ENCODE data around the gene ANKRD63.

The ANKRD63 gene

GRCh38 chr15:40312370-40313158 is 29.7 kb upstream of the ANKRD63 start:
- DNase-seq = no peak

- no peak for DNase-seq
These were observed 28.1 kb upstream of the ANKRD63 start for GRCh38 chr15:40310993-40311392.

GRCh38 chr15:40310001-40310959 is 27.4 kb upstream of the ANKRD63 start:
- DNase-seq = no peak

GRCh38 chr15:40309344-40309862 is 26.5 kb upstream of the ANKRD63 start:
- DNase-seq = no peak

GRCh38 chr15:40307421-40308211 is 24.8 kb upstream of the ANKRD63 start, which contains the start of gene PLCB2:
PLCB2 (minus strand) TSS chr15:40307935; CDS start chr15:40307672, 263 bp downstream.
- DNase-seq = no peak

GRCh38 chr15:40306908-40307307 is 24.0 kb upstream of the ANKRD63 start:
- no peak for DNase-seq

- no peak for DNase-seq
These were observed 23.5 kb upstream of the ANKRD63 start for GRCh38 chr15:40306371-40306770.

- DNase-seq = no peak
These were observed 22.4 kb upstream of the ANKRD63 start for GRCh38 chr15:40305281-40305680.

- DNase-seq = no peak
These were observed 20.7 kb upstream of the ANKRD63 start for GRCh38 chr15:40303576-40303975.

GRCh38 chr15:40302981-40303380 is 20.1 kb upstream of the ANKRD63 start:
- no peak for DNase-seq

- DNase-seq = no peak
These were observed 19.5 kb upstream of the ANKRD63 start for GRCh38 chr15:40302288-40302886.

GRCh38 chr15:40301467-40302179 is 18.8 kb upstream of the ANKRD63 start:
- no peak for DNase-seq

GRCh38 chr15:40300771-40301170 is 17.9 kb upstream of the ANKRD63 start:
- DNase-seq = no peak

GRCh38 chr15:40300367-40300766 is 17.5 kb upstream of the ANKRD63 start:
- DNase-seq = no peak

GRCh38 chr15:40298216-40298935 is 15.5 kb upstream of the ANKRD63 start:
- no peak for DNase-seq

GRCh38 chr15:40297356-40297755 is 14.5 kb upstream of the ANKRD63 start:
- no peak for DNase-seq

- no peak for DNase-seq
These were observed 13.8 kb upstream of the ANKRD63 start for GRCh38 chr15:40296561-40297230.

- DNase-seq = no peak
These were observed 13.2 kb upstream of the ANKRD63 start for GRCh38 chr15:40295877-40296560.

GRCh38 chr15:40295297-40295696 is 12.4 kb upstream of the ANKRD63 start:
- DNase-seq = no peak

Measured in fibroblast of skin of abdomen (primary cell).